NCI-H1694 treated with DMSO at 0.1 percent for 48 hours (cell line): Measurements from ENCODE around the gene ABCA4.
A peak's percentile ranks its signal among the peaks of the same experiment; 100 is the strongest.

Source experiments
- DNase-seq: peaks from one replicate; lab custom pipeline; 2025; lab: John Stamatoyannopoulos, UW

The ABCA4 gene

DNA sequence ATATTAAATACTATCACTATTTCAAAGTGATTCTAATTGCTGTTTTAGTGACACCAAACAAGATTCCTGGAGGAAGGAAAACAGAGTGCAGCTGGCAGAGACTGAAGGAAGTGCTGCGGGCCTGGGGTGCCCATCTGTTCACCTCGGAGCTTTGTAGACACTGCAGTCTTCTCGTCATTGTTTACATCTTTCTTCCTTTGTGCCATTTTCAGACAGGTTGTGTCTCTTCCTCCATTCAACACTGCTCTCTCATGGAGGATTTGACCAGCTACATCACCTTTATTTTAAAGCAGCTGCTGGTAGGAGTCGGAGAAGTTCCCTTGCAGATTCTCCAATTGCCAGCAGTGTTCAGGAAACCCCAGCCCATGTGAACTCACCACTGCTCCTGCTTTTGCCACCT is 37.3 kb downstream of the ABCA4 start:
- peak; percentile 67 for DNase-seq

DNA sequence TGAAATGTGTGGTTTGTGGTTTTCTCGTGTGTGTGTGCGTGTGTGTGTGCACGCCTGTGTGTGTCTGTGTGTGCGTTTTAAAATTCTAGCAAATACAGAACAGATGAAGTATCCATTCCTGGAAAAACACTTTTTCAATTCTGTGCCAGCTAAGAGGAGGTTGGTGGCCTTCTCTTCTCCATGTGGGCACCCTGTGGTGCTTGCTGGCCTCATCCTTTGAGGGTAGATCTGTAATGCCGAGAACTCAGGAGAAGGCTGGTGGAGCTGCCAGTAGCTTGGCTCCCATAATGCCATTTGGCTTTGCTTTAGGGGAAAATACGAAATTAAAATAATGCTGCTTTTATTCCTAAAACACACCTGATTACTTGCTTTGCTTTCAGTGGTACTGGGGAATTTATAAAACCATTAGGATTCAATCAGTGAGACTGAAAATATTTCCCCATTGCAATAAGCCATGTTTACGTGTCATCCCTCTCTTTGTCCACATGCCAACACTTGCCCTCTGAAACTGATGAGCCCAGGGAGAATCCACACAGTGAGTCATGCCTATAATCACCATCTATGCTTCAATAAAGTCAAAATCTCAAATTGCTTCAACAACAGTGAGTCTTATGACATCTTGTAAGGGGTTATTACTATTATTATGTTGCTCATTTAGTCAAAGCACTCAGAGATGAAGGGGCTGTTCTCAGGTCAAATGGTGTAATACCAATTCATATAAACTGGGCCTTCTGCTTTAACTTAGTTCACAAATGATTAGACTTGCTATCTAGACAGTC is 39.2 kb downstream of the ABCA4 start:
- DNase-seq, result peak; percentile 6

DNA sequence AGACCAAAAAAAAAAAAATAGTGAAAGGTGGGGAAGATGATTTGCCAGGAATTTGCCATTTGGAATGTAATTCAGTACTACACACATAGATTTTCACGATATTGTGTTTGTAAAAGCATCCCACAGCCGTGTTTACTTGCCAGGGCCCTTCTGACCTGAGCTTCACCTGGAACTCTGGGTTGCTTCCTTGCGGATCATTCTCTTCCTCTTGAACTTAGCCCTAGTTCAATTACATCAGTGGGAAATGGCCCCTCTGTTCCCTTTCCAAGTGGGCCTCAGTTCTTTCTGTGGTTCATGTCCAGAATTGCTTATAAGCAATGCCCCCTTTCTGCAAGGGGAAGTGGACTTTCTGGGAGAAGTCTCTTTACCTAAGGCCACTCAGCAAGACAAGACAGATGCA is 41.0 kb downstream of the ABCA4 start:
- DNase-seq, result no peak

DNA sequence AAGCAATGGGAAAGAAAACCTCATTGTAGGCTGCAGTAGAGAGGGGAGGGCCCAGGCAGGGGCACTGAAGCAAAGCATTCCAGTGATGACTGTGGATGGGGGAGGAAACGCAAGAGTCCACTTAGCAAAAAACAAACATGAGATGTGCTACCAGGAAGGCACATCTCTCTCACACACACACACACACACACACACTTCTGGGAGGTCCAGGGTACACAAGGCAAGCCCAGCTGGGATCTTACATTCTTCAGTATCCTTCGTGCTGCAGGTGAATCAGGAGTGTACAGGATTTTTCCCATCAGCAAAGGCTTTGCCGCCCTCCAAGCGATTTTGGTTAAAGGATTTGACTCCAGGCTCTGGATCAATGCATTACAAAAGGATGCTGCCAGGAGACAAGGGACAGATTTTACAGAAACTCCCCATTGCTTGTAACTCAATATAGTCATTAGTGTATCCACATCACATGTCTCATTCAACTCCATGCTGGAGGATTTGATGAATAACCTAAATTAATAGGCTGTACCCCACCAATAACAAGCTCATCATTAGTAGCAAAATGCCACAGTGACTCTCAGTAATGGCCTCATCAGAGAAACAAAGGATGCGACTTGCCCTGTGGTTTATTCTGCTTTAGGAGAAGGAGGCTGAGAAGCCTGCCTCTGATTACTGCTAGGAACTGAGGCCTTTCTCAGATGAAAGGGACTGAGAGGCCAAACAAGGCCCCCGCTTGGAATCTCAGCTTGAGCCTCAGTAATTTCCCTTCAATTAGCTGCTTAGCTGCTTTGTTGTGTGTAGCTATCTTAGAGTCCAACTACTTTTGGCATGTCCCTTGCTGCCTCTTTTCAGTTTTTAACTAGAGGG is 41.6 kb downstream of the ABCA4 start:
- no peak for DNase-seq

DNA sequence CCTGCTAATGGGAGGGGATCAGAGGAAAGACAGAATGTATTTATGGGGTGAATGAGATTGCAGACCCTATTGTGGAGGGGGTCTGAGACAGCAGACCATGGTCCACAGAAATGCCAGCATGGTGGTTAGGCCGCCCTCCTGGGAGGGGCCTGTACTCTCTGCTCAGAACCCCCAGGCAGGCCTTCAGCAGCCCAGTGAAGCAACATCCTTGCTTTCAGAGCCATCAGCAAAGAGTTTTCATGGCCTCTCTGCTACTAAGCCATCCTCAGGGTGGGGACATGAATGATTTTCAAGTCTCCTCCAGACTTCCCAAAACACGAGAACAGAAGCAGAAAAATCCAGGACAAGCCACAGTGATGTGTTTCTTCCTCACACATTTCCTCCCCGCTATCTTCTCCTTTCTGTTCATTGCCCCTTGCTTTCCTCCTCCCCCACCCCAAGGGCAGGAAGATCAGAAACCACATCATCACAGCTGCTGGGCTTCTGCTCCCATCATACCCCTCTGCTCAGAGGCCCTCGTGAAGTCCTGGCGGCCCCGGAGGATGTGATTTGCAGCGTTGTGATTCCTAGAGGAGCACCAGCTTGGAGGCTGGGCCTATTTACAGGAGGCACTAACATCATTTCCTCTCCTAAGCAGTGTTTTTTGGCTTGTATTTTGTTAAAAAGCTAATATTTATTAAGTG is 48.0 kb downstream of the ABCA4 start:
- DNase-seq, result no peak

DNA sequence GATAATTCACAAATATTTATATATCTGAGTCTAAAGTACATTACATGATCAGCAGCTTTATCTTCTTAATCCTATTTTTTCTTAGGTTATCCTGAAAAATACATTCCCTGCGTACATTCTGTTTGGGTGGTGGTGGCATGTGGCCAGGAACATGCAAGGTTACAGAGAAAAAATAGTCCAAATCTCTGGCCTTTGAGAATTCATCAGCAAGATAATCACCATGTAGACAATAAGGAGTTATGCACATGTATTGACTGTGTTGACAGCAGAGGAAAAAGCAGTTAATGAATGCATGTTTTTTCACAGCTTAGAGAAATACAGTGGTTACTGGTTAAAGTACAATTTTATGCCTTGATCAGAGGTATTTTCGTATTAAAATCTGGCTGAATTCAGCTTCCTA is 49.0 kb downstream of the ABCA4 start:
- DNase-seq, result no peak

DNA sequence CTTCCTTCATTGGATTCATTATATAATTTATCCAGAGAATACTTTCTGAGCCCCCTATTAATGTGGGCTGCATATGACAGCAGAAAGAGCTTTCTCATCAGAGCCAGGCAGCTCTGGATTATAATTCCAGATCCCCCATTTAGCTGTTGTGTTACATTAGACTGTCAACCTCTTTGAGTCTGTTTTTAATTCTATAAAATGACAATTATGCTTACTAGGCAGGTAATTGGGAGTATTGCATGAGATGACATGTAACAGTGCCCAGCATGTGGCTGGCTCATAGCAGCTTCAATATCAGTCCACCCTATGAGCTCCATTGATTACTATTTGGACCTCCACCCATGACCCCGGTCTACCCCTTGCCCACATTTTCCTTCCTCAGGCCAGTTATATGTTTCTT is 49.6 kb downstream of the ABCA4 start:
- no peak for DNase-seq

DNA sequence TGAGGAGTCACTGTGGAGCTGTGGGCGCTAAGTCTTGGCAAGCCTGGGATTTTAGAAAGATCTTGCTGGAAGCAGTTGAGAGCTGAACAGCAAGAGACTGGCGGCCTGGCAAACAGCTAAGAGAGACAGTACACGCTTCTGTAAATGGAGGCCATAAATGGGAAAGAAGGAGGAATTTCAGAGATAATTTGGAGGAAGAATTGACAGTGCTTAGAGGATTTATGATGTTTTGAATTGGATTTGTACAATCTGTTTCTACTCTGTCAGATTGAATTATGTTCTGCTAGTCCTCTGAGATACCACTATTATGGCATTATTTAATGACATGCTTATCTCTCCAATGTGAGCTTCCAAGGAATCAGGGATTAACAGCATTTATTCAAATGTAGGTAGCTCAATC is 50.1 kb downstream of the ABCA4 start:
- no peak for DNase-seq

DNA sequence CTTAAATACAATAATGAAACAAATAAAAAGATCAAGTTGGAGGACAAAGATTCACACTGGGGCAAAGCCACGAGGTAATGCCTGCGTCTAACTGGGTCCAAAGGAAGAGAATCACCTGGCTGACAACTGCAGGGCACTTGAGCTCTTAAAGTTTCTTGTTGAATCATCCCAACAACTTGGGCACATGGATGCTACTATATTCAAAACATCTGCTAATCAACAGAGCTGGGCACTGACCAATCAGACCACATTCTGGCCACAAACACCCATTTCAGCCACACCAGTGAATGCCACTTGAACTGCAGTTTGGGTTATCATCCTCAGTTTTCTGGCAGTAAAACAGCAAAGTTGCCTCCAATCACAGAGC is 51.0 kb downstream of the ABCA4 start:
- DNase-seq, result no peak

DNA sequence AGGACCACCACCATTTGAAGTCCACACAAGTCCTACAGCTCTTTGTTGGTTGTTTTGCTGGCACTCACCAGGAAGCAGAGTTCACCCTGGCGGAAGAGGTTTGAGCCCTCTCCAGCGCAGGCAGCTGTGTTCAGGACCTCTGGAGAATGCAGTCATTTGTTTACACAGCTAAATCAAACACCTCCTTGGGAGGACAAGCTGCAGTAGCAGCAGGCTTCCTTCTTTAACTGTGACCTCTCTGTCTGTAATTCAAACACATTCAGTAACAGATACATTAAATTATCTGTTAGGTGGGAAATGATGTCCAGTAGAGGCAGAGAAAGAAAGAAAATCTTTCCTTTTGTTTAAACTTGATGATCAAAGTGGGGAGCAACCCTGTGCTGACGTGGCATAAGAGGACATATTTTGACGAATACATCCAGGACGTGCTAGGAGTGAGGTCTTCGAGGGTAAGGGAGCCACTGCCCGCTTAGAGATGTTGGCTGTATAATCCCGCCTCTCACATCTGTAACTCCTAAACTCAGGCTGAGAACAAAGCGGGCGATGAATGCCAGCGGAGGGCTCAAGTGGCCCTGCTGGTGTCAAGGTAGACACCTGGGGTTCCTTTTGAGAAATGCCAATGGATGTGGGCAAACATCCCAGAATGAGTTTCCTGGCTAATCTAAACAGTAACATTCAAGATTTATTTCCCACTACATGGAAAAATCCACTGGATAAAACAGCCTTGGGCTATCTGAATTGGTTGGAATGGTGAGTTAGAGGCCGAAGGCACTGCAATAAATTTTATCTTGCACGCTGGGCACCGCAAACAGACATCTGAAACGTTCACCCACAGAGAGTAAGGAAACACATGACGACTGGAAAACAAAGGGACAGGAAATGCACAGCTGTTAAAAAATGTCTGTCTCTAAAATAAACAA is 51.7 kb downstream of the ABCA4 start:
- no peak for DNase-seq

DNA sequence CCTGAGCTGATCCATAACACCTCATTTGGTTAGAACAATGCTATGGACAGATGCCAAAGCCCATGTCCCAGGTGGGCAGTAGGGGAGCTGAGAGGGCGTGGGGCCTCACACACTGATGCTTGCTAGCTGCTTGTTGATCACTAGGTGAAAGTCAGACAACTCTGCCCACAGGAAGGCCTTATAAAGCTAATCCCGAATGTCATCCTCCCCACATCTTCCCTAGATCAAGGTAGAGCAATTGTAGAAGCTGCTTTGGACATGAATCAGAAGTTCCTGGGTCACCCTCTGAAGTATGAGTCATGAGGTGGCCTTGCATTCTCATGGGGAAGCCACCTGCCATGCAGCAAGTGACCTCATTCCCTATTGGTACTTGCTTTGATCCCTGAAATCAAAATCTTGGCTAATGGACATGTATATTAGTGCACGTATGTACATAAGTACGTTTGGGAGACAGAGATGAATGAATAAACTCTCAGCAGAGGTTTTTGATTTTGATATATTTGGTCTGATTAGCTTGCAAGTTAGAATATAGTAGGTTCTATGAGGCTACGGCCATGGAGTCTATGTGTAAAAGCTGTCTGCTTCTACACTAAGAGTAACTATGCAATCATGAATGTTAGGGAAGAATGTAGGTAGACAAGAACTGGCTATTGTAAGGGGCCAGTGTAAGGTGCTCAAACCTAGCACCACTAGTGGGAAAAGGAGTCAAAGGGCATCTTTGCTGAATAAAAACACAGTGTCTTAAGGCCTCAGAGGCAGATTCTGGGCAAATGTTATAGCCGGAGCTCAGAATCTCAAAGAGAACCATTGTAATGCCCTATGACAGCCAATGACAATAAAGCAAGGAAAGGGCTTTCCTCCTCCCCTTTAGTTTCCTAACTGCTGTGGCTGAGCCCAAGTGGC is 52.6 kb downstream of the ABCA4 start:
- DNase-seq, result peak; percentile 10

DNA sequence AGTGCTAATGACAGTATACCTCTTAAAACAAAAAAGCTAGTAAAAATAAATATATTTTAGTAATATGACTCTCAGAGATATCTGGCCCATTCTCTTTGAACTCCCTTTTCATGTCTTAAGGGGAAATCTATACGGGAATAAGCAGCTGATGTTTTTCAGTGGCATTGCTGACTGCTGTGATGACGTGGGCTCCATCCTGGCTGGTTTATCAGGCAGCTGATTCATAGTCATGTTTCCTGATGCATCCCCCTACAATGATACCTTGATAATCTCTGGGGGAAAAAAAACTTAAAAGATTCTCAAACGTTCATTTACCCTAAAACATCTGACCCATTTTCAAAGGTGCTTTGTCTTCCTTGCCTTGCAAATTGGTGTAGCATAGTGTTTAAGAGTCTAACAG is 53.8 kb downstream of the ABCA4 start:
- DNase-seq, result no peak

DNA sequence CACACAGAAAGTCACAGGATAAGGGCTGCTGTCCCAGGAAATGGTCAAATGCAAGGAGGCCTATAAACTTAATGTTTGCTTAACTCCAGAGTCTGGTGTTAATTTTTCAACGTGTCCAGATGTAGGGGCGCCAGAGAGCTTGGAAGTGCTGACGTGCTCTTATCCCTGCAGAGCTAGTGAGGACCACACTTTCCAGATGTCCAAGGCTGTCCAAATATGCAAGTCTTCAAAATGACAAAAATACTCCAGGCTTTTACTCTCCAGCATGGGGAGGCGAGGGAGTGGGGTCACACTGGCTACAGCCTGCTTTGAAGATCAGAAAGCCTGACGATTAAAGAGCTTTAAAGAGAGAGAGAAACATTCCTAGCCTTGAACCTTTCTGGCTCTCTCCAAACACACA is 57.6 kb downstream of the ABCA4 start:
- peak; percentile 23 for DNase-seq

DNA sequence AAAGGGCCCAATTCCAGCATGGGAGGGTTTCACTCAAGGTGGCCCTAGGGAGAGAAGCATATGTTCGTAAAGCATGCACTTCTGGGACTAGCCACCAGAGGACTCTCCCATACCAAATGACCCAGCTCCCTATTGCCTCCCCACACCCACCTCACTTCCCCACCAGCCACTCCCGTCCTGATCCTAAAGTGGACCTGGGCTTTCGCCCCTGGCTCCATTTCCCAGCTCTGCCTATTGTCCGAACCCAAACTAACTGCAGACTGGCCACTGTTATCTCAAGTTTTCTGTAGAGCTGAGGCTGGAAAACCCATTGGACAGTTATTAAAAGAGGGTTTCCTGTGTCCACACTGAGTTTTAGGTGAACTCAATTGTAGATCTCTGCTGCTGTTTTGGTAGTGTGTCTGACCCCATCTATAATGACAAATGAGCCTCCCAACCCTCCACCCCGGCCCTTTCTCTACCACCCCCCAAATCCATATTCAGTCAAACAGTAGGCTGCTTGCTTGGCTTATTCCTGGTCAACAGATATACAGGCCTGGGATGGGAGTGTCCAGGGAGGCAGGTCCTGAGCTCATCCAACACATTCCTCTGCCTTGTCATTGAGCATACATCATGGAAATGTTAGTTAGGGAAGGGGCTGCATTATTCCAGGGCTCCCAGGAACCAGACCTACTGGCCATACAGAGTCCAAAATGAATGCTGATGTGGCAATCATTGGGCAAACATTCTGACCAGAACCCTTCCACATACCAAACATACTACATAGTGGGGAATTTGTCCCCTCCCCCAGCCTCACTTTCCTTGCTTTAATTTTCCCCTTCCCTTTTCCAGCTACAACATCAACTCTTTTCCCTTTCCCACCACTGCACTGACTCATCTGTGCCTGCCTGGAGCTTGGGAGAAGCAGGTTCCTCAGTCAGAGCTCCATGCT is 59.2 kb downstream of the ABCA4 start:
- DNase-seq, result peak; percentile 50

DNA sequence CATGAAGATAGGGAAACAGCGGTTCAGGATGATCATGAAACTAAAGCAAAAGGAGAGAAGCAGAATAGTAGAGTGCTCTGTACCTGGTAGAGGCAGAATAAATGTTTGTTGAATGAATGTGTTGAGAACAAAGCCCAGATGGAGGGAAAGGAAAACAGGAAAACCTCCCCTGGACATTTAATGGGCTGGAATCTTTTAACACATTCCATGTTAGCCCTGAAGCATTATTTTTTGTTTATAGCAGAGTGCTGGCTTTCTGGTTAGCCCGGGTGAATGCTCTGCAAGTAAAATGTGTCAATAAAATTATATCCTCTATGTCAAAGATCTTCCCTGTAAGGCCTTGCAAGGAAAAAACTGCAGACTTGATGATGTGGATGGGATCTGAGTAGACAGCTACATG is 60.2 kb downstream of the ABCA4 start:
- no peak for DNase-seq

DNA sequence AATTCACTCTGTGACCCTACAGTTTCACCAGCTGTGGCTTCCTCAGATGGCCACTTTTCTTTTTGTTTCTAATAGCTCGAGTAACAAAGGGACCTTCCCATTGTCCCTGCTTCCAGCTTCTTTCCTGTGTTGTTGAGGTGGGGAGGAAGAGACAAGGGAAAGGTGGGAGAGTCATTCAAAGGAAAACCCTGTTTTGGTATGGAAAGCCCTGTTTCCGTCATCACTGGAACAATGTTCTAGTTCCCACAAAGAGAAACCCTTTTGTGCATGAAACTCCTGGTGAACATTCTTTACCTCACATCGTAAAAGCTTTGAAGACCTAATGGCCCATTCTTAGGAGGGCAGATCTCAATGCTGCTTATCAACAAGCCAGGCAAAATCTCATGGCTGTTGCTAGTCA is 62.2 kb downstream of the ABCA4 start:
- DNase-seq, result no peak

DNA sequence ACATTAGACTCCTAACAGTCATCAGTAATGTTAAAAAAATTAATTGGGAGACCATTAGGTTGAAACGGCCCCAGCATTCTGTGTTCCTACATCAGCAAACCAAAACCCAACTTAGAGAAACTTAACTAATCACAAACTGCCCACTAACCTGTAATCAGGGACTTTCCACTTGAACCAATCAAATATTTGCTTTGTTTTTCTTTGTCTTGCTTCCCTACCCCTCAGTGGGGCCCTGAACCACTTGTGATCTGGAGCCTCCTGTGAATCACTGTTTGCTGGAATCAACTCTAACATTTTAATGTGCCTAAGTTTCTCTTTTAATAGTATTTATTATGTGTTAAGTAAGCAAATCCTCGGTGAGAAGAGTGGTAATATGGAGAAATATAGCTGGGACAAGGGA is 64.0 kb downstream of the ABCA4 start:
- no peak for DNase-seq

DNA sequence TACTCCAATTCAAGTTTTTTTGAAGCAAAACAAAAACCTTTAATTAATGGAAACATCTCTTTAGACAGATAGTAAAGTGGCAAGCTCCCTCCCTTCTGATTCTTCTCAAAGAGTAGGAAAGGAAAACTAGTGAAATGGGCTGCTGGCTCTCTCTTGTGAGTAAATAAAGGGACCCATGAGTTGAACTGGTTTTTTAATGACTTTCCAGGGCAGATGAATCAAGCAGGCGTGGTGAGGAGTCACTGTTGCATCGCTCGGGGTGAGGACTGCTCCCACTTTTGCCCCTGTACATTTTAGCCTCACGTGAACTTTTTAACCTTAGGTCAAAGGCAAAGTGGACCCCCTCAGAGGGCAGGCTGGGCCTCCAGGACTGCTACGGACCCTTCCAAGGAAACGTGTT is 64.8 kb downstream of the ABCA4 start:
- DNase-seq, result no peak

DNA sequence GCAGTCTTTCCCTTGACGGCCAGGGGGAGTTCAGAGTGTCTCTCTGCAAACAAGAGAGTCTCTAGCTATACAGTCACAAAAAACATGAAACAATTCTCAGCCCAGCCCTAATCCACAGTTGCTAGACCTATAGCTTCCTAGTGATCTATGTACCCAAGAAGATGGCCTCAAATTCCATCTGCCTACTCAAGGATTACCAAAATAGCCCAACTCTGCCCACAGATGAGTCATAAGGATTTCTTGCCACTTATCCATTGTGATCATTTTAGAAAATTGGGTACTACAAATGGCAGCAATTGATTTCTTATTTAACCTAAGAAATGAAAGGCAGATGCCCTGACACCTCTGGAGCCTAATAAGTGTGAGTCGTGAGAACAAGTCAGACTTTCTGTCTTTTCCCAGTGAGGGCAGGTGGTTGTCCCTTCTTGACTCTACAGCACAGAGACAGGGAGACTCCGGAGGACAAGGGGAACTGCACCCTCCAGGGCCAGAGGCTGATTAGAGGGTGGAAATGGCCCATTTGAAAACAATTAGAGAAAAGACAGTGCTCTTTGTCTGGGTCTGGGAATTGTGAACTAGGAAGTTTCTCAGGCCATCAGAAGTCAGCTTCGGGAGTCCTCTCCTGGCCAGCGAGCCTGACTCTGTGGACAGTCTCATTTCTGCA is 65.4 kb downstream of the ABCA4 start:
- DNase-seq, result no peak
